GM19099 (cell line): ENCODE measurements around the gene TTF1.

Experiments used
- POLR2A ChIP-seq: IDR thresholded peaks from 3 replicates; pipeline ENCODE4 v1.6.1; 2011; ENCODE audit warnings: low read depth; ENCODE audit not compliant: insufficient read length; ENCODE audit errors: extremely low read depth

Gene TTF1

GRCh38 chr9:132356324-132356924 is 50.2 kb downstream of the TTF1 start:
- no peak for TF ChIP-seq POLR2A

DNA sequence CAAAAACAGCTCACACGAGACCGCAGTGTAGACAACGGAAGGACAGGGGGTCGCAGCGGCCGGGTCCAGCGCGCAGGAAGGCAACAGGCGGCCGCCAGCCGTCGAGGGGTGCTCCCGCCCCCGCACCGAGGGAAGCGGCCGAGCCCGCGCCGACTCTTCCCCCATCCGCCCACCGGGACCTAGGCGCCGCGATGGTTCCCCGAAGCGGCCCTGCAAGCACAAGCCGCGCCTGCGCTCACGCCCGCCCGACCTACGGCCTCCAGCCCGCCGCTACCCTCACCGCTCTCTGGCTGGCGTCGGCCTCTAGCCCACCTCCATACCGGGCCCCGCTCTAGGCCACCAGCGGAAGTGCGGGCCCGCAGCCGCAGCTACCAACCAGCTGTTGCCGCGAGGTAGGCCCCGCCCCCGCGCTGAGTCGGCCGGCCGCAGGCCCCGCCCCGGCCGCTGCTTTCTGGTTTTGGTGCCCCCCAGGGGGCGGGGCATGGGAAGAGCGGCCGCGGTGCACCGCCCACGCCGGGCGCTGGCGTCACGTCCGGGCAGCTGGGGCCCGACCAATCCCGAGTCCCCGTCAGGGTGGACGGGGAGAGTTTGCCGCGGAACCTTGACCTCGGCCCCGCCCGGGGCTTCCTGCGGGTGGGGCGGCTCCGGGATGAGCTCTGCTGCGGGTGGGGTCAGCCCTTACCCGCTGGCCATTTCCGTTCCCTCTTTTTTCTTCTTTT is 51.8 kb downstream of the TTF1 start, which contains the start of gene SETX:
Gene SETX (minus strand): TSS at position 350 of the 719 bp plus-strand sequence. CDS start 5,558 bp downstream, outside the sequence.
- peak; percentile 98 for TF ChIP-seq POLR2A

GRCh38 chr9:132351404-132352045 is 55.1 kb downstream of the TTF1 start:
- no peak for TF ChIP-seq POLR2A

- no peak for TF ChIP-seq POLR2A
Observed at GRCh38 chr9:132350861-132351315, 55.8 kb downstream of the TTF1 start.

DNA sequence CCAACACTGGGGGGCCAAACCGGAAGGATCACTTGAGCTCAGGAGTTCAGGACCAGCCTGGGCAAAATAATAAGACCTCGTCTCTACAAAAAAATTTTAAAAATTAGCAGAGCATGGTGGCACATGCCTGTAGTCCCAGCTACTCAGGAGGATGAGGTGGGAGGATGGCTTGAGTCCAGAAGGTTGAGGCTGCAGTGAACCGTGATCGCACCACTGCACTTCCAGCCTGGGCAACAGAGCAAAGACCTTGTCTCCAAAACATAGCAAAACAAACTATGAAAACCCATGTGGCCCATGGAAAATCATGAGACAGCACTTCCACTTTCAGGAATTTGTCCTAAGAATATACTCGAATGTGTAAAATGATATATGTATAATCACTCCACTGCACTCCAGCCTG is 58.0 kb downstream of the TTF1 start:
- TF ChIP-seq POLR2A, result no peak

DNA sequence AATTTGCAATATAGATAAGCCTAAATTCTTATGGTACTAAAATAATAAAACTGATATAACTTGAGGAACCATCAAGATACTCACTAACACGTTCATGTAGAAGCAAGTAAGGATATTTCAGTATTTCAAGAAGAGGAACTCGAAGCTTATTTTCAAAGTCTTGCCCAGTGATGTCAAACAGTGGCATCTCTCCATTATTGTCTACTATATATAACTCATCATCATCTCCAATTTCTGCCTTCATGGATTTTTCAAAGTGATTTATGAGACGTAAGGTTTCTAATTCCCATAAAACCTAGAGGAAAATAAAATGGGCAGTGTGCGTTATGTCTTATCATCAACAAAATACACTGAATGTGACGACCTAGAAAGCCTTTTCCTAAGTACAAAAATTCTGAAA is 60.5 kb downstream of the TTF1 start:
- peak; percentile 17 for TF ChIP-seq POLR2A

- TF ChIP-seq POLR2A, result no peak
Observed at GRCh38 chr9:132341177-132341840, 65.3 kb downstream of the TTF1 start.

DNA sequence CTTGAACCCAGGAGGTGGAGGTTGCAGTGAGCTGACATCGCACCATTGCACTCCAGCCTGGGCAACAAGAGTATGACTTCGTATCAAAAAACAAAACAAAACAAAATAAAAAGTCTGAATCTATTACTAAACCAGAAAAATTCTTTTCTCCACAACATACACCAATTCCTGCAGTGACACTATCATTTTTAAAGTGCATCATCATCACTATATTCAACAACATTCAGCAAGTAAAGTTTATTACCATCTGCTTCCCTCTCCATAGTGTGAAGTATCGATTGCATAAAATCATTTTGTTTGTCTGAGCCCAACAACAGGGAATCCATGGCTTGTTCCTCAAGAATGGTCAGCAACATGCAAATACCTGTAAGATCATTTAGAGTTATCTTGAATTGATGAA is 72.3 kb downstream of the TTF1 start:
- no peak for TF ChIP-seq POLR2A

DNA sequence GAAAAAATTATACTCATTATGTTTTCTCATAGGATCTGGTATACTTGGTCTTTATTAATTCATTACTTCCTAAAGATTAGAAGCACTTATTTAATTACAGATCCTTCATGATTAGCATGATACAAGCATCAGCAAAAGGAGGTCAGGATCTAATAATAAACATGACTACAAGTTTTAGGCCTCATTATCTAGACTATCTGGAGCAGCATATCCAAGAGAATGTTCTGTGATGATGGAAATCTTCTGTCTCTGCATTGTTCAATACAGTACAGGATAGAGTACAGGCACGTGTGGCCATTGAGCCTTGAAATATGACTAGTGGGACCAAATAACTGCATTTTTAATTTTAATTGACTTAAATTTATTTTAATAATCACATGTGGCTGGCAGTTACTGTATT is 73.1 kb downstream of the TTF1 start:
- TF ChIP-seq POLR2A, result no peak

DNA sequence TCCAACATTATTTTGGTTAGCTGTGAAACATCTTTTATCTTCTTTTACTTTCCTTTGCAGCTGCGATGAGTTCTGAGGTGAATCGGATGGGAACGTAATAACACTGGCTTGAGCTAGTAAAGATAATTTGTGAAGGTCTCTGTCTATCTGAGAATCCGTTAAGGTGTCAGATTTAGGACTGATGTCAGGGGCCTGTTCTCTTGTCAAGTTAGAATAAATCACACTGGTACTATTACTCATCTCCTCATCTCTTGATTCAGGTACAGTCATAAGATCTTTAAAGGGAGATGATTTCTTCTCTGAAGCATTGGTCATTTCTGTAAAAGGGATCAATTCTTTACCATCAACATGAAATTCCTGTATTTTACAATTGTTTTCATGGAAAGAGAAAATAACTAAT is 78.1 kb downstream of the TTF1 start:
- no peak for TF ChIP-seq POLR2A

DNA sequence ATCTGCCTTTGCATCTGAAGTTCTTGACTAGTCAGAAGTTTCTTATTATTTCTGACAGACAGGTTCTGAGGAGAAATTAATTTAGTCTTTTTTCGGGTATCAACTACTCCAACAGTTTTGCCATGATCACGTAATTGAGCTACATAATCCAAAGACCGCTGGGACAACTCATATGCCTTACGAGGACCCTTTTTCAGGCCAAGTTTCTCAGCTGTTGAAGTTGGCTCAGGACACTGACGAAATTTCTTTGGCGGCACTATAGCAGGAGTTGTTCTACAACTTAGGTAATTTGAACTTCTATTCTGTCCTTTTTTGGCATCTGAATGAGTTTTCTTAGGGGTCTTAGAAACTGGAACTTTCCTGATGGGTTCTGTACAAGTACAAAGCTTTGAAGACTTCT is 79.1 kb downstream of the TTF1 start:
- no peak for TF ChIP-seq POLR2A
